ENCODE data around the gene SEC22A.

DNA sequence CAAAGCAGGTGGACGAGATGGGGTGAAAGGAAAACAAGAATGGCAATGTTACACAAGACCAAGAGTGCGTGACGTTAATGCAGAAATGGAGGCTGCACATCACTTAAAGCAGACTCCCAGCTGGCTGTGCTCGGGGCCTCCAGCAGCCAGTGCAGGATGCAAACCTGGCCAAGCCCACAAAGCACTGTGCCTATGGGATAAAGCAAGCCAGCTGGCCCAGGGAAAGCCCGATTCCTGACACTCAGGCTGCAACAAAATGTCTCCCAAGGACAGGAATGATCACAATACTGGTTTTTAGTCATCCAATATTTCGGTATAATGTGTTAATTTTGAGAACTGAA lies 86.2 kb downstream of the SEC22A start:
- no peak for TF ChIP-seq POLR2A (IDR thresholded peaks at IDR 0.05)
- TF ChIP-seq, protein P1, sequence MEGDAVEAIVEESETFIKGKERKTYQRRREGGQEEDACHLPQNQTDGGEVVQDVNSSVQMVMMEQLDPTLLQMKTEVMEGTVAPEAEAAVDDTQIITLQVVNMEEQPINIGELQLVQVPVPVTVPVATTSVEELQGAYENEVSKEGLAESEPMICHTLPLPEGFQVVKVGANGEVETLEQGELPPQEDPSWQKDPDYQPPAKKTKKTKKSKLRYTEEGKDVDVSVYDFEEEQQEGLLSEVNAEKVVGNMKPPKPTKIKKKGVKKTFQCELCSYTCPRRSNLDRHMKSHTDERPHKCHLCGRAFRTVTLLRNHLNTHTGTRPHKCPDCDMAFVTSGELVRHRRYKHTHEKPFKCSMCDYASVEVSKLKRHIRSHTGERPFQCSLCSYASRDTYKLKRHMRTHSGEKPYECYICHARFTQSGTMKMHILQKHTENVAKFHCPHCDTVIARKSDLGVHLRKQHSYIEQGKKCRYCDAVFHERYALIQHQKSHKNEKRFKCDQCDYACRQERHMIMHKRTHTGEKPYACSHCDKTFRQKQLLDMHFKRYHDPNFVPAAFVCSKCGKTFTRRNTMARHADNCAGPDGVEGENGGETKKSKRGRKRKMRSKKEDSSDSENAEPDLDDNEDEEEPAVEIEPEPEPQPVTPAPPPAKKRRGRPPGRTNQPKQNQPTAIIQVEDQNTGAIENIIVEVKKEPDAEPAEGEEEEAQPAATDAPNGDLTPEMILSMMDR (IDR thresholded peaks at IDR 0.05): no peak
